ENCODE results near the gene NIPSNAP2. TPM values are rescaled to one million over a fixed set of nuclear protein-coding genes. Genes with fewer than 3 reads are reported as not detected.

The NIPSNAP2 gene
- total RNA-seq, result 49.2 and 65.5 TPM in 2 replicates

GRCh38 chr7:55964261-55965099 is at the start of gene NIPSNAP2:
Gene NIPSNAP2 (plus strand): TSS chr7:55964585. CDS start chr7:55964610, 25 bp downstream.

DNA sequence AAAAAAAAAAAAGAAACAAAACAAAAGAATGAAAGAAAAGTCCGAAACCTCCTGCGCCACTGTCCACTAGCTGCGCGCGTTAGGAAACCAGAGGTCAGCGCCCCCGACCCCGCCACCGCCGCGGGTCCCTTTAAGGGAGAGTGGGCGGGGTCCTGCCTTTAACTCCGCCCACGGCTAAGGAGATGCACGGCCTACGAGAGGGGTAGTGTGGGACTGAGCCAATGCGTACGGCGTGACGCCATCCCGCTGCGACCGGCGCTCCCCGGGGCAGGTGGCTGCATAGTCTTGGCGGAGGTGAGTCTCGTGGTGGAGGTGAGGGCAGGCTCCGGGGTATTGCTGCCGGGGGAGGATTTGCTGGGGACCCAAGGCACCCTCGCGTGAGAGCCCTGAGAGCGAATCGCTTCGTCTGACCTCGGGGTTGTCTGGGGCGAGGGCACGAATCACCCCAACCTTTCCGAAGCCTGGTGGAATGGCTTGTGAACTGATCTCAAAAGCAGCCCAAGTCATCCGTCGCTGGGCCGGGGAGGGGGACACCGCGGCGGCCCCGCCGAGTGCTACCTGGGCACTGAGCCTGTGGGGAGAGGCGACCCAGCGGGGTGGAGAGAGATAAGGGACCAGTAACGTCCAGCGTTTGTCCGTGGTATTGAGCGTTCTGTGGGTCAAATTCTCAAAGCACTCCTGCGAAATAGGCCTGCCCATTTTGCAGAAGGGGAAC is 12.6 kb upstream of the NIPSNAP2 start, which contains the start of gene MRPS17:
Gene MRPS17, plus strand, starts transcription at position 241 of the 715 bp plus-strand sequence. CDS start 1,319 bp downstream, outside the sequence.

Other genes starting within 250 kb of the NIPSNAP2 start
- gene SEPTIN14, start 101.8 kb upstream of the NIPSNAP2 start, total RNA-seq, result not detected in 2 replicates
- 2.7 and 2.8 TPM in 2 replicates for gene ZNF713, start 77.1 kb upstream of the NIPSNAP2 start, total RNA-seq
- gene MRPS17, start 12.7 kb upstream of the NIPSNAP2 start, total RNA-seq, result 10.9 and 11.5 TPM in 2 replicates
- 20.9 and 23.9 TPM in 2 replicates for gene PSPH, start 86.9 kb downstream of the NIPSNAP2 start, total RNA-seq
- gene CCT6A, start 87.2 kb downstream of the NIPSNAP2 start, total RNA-seq, result 136 and 155 TPM in 2 replicates
- gene SUMF2, start 99.7 kb downstream of the NIPSNAP2 start, total RNA-seq, result 234 and 250 TPM in 2 replicates
- gene PHKG1, start 128.4 kb downstream of the NIPSNAP2 start, total RNA-seq, result 3.7 and 4.6 TPM in 2 replicates
- gene CHCHD2, start 141.9 kb downstream of the NIPSNAP2 start, total RNA-seq, result 229 and 233 TPM in 2 replicates
- gene NUPR2, start 151.8 kb downstream of the NIPSNAP2 start, total RNA-seq, result not detected in 2 replicates